ENCODE data around the gene NR2C2.

The NR2C2 gene

DNA sequence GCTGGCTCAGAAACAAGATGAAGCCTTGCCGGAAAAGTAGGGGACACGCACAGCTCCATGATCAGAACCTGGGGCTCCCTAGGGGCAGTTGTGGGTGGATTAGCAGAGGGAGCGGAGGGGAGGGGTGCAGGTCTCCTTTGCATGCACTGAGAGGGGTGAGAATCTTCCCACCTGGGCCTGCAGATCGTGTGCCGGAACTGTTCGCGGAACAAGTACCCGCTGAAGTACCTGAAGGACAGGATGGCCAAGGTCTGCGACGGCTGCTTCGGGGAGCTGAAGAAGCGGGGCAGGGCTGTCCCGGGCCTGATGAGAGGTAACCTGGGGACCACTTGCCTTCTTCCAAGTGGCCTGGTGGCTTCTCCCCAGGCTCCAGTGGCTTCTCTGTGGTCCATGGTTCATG is 24.5 kb upstream of the NR2C2 start:
- TF ChIP-seq EZH2 (IDR thresholded peaks at IDR 0.05; ENCODE audit: borderline replicate concordance, low read depth, low read length, severe bottlenecking), result no peak
- no peaks in the 10 kb centered on the region; the same call in 1 of the 2 replicates for H3K36me3 ChIP-seq (ENCODE audit: insufficient read depth, low read length)
- no peak for DNase-seq
- no peaks in the 10 kb centered on the region for H3K79me2 ChIP-seq (ENCODE audit: insufficient read depth, low read length)
- H3K27ac ChIP-seq (ENCODE audit: low read length), result no peak overlapping the region
- H3K4me1 ChIP-seq (ENCODE audit: insufficient read depth, low read length), result peaks cover 13% of the 10 kb centered on the region
- no peak for ATAC-seq (ENCODE audit: insufficient read depth, low read depth)
- H3K27me3 ChIP-seq (ENCODE audit: insufficient read depth, low read length, poor library complexity), result no peaks in the 10 kb centered on the region
- no peak overlapping the region for H3K4me2 ChIP-seq (ENCODE audit: insufficient read depth, low read length)
- H3K9me3 ChIP-seq (ENCODE audit: insufficient read depth, low read length, severe bottlenecking), result no peaks in the 10 kb centered on the region
- no peak overlapping the region for H2AFZ ChIP-seq (ENCODE audit: low read depth, low read length)
- no peak overlapping the region for H3K4me3 ChIP-seq (ENCODE audit: low read depth in 1 of 2, low read length in 2 of 2)
- H3K9ac ChIP-seq (ENCODE audit: low read depth, low read length), result no peak overlapping the region
- H4K20me1 ChIP-seq (ENCODE audit: insufficient read depth, low read length), result no peaks in the 10 kb centered on the region

DNA sequence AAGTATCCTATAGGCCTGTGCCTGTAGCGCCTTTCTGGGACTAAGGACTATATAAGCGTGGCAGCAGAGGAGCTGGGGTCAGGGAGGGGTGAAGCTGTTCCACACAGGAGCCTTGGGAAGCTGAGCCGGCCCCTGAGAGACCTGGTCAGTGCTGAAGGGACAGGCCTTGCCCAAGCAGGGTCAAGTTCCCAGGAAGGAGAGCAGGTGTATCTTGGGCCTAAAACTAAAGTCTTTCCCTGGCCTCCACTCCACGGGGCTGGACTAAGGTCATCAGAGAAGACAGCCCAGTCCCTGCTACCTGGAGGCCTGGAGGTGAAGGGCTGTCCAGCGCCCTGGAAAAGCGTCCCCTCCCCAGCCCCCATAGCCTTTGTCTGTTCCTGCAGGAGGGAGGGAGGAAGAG is 23.9 kb upstream of the NR2C2 start:
- Histone ChIP-seq H2AFZ (ENCODE audit: low read depth, low read length) (no peak overlapping the region), H3K9me3 (ENCODE audit: insufficient read depth, low read length, severe bottlenecking) (no peaks in the 10 kb centered on the region)
- no peak for ATAC-seq (ENCODE audit: insufficient read depth, low read depth)

DNA sequence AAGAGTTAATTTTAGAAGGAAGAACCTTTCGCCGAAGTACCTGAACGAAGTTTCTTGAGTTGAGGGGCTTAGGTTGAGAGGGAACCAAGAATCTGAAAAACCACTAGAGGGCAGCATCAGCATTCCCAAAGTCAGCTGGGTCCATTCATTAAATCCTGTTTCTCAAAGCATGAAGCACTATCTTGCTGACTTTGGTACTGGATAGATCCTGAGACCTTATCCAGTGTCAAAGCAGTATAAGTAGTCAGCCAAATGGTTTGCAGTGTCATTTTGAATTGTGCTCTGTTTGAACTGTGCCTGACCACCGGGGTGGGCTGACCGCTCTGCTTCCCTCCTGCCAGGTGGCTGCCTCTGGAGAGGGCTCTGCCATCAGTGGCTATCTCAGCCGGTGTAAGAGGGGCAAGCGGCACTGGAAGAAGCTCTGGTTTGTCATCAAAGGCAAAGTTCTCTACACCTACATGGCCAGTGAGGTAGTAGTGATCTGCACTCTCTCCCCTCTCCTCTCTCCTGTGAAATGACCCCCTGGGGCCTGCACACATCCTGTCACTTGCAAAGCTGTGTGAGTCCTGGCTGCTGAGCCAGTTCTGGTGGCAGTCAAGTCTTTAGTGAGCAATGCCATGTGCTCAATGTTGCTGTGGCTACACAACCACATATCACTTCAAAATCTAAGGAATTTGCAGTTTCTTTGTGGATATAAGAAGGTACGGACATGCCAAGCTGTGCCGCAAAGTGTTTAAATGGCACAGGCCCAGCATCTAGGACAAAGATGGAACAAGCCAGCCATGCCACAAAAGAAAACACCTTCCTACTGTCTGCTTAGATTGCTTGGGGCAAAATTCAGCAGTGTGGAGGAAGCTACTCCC is 21.4 kb upstream of the NR2C2 start:
- peak; percentile 46 for DNase-seq
- no peak for TF ChIP-seq EZH2 (IDR thresholded peaks at IDR 0.05; ENCODE audit: borderline replicate concordance, low read depth, low read length, severe bottlenecking)
- TF ChIP-seq, protein P1, sequence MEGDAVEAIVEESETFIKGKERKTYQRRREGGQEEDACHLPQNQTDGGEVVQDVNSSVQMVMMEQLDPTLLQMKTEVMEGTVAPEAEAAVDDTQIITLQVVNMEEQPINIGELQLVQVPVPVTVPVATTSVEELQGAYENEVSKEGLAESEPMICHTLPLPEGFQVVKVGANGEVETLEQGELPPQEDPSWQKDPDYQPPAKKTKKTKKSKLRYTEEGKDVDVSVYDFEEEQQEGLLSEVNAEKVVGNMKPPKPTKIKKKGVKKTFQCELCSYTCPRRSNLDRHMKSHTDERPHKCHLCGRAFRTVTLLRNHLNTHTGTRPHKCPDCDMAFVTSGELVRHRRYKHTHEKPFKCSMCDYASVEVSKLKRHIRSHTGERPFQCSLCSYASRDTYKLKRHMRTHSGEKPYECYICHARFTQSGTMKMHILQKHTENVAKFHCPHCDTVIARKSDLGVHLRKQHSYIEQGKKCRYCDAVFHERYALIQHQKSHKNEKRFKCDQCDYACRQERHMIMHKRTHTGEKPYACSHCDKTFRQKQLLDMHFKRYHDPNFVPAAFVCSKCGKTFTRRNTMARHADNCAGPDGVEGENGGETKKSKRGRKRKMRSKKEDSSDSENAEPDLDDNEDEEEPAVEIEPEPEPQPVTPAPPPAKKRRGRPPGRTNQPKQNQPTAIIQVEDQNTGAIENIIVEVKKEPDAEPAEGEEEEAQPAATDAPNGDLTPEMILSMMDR (IDR thresholded peaks at IDR 0.05; ENCODE audit: borderline replicate concordance, extremely low read depth, low read length, poor library complexity, severe bottlenecking), result peak; percentile 79
- no peak overlapping the region for H3K4me3 ChIP-seq (ENCODE audit: low read depth in 1 of 2, low read length in 2 of 2)

More for the DNA sequence above, 23.9 kb upstream of the NR2C2 start:
- Histone ChIP-seq H3K4me3 (ENCODE audit: low read depth in 1 of 2, low read length in 2 of 2) (no peak overlapping the region), H4K20me1 (ENCODE audit: insufficient read depth, low read length) (no peaks in the 10 kb centered on the region), H3K4me2 (ENCODE audit: insufficient read depth, low read length) (no peak overlapping the region), H3K4me1 (ENCODE audit: insufficient read depth, low read length) (peaks cover 13% of the 10 kb centered on the region), H3K27ac (ENCODE audit: low read length) (no peak overlapping the region), H3K79me2 (ENCODE audit: insufficient read depth, low read length) (no peaks in the 10 kb centered on the region), H3K9ac (ENCODE audit: low read depth, low read length) (no peak overlapping the region), H3K27me3 (ENCODE audit: insufficient read depth, low read length, poor library complexity) (no peaks in the 10 kb centered on the region), H3K36me3 (ENCODE audit: insufficient read depth, low read length) (no peaks in the 10 kb centered on the region; the same call in 1 of the 2 replicates)
- TF ChIP-seq EZH2 (IDR thresholded peaks at IDR 0.05; ENCODE audit: borderline replicate concordance, low read depth, low read length, severe bottlenecking), result no peak
- TF ChIP-seq, protein P1 (IDR thresholded peaks at IDR 0.05; ENCODE audit: borderline replicate concordance, extremely low read depth, low read length, poor library complexity, severe bottlenecking), result no peak
- no peak for DNase-seq

DNA sequence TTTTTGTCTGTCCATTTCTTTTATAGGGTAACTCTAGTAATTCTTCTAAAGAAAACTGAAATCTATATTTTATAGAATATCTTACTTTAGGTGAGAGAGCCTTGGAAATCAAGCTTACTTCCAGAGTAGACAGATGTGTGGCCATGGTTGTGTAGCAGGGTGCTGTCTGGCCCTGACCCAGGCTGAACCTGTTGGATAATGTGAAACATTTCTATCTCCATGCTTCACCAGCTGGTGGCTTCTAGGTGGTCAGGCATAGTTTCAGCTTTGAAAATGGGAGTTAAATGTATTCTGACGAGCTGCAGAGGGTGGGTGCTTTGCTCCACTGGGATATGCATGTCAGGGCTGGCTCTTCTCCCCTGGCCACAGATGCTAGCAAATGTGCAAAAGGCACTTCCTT is 20.8 kb upstream of the NR2C2 start:
- TF ChIP-seq, protein P1 (IDR thresholded peaks at IDR 0.05; ENCODE audit: borderline replicate concordance, extremely low read depth, low read length, poor library complexity, severe bottlenecking), result no peak
- TF ChIP-seq EZH2 (IDR thresholded peaks at IDR 0.05; ENCODE audit: borderline replicate concordance, low read depth, low read length, severe bottlenecking), result no peak
- Histone ChIP-seq H3K27ac (ENCODE audit: low read length) (no peak overlapping the region), H3K9ac (ENCODE audit: low read depth, low read length) (no peak overlapping the region), H3K9me3 (ENCODE audit: insufficient read depth, low read length, severe bottlenecking) (no peaks in the 10 kb centered on the region), H3K4me2 (ENCODE audit: insufficient read depth, low read length) (no peak overlapping the region), H3K4me3 (ENCODE audit: low read depth in 1 of 2, low read length in 2 of 2) (no peak overlapping the region), H3K27me3 (ENCODE audit: insufficient read depth, low read length, poor library complexity) (no peaks in the 10 kb centered on the region), H3K4me1 (ENCODE audit: insufficient read depth, low read length) (peaks cover 1% of the 10 kb centered on the region; the same call in 1 of the 2 replicates), H4K20me1 (ENCODE audit: insufficient read depth, low read length) (no peaks in the 10 kb centered on the region), H3K79me2 (ENCODE audit: insufficient read depth, low read length) (no peaks in the 10 kb centered on the region), H3K36me3 (ENCODE audit: insufficient read depth, low read length) (no peaks in the 10 kb centered on the region; the same call in 1 of the 2 replicates), H2AFZ (ENCODE audit: low read depth, low read length) (no peak overlapping the region)
- ATAC-seq (ENCODE audit: insufficient read depth, low read depth) (no peak), DNase-seq (no peak)

More for the DNA sequence above, 21.4 kb upstream of the NR2C2 start:
- Histone ChIP-seq H3K9ac (ENCODE audit: low read depth, low read length) (no peak overlapping the region), H3K27me3 (ENCODE audit: insufficient read depth, low read length, poor library complexity) (no peaks in the 10 kb centered on the region), H3K9me3 (ENCODE audit: insufficient read depth, low read length, severe bottlenecking) (no peaks in the 10 kb centered on the region), H4K20me1 (ENCODE audit: insufficient read depth, low read length) (no peaks in the 10 kb centered on the region), H3K36me3 (ENCODE audit: insufficient read depth, low read length) (no peaks in the 10 kb centered on the region; the same call in 1 of the 2 replicates), H3K4me2 (ENCODE audit: insufficient read depth, low read length) (no peak overlapping the region), H2AFZ (ENCODE audit: low read depth, low read length) (no peak overlapping the region), H3K79me2 (ENCODE audit: insufficient read depth, low read length) (no peaks in the 10 kb centered on the region), H3K27ac (ENCODE audit: low read length) (no peak overlapping the region), H3K4me1 (ENCODE audit: insufficient read depth, low read length) (peaks cover 7% of the 10 kb centered on the region)
- ATAC-seq (ENCODE audit: insufficient read depth, low read depth), result peak; percentile 39; the same call in 2 of the 3 replicates
